ENCODE data around the gene BCAS1. TPM values are rescaled to one million over a fixed set of nuclear protein-coding genes. Genes with fewer than 3 reads are reported as not detected.
A peak's percentile ranks its signal among the peaks of the same experiment; 100 is the strongest.

Gene BCAS1
- total RNA-seq, 1 donor from 2014 or later, result 1.8 TPM

GRCh38 chr20:54102543-54102942 lies 32.1 kb upstream of the BCAS1 start:
- no peak for ATAC-seq

- ATAC-seq, result no peak
These were observed 30.2 kb upstream of the BCAS1 start for GRCh38 chr20:54100563-54100962.

GRCh38 chr20:54099894-54100293 lies 29.5 kb upstream of the BCAS1 start:
- ATAC-seq, result no peak

GRCh38 chr20:54098047-54098446 lies 27.7 kb upstream of the BCAS1 start:
- no peak for ATAC-seq

- ATAC-seq, result peak; percentile 33
These were observed 26.8 kb upstream of the BCAS1 start for GRCh38 chr20:54097236-54097529.

GRCh38 chr20:54095824-54096223 lies 25.4 kb upstream of the BCAS1 start:
- ATAC-seq, result no peak

GRCh38 chr20:54094268-54094580 lies 23.8 kb upstream of the BCAS1 start:
- no peak for ATAC-seq

- no peak for ATAC-seq
These were observed 23.3 kb upstream of the BCAS1 start for GRCh38 chr20:54093423-54094267.

GRCh38 chr20:54092021-54092420 lies 21.6 kb upstream of the BCAS1 start:
- no peak for ATAC-seq

GRCh38 chr20:54091120-54091480 lies 20.7 kb upstream of the BCAS1 start:
- ATAC-seq, result no peak

GRCh38 chr20:54090230-54091119 lies 20.1 kb upstream of the BCAS1 start:
- no peak for ATAC-seq

GRCh38 chr20:54088430-54088829 lies 18.0 kb upstream of the BCAS1 start:
- no peak for ATAC-seq

- ATAC-seq, result no peak
These were observed 16.2 kb upstream of the BCAS1 start for GRCh38 chr20:54086507-54087039.

GRCh38 chr20:54085910-54086309 lies 15.5 kb upstream of the BCAS1 start:
- ATAC-seq, result no peak

- ATAC-seq, result no peak
These were observed 15.0 kb upstream of the BCAS1 start for GRCh38 chr20:54085425-54085824.

GRCh38 chr20:54084727-54085388 lies 14.5 kb upstream of the BCAS1 start:
- no peak for ATAC-seq

GRCh38 chr20:54084193-54084592 lies 13.8 kb upstream of the BCAS1 start:
- ATAC-seq, result no peak

GRCh38 chr20:54083459-54083858 lies 13.1 kb upstream of the BCAS1 start:
- ATAC-seq, result no peak

- no peak for ATAC-seq
These were observed 11.7 kb upstream of the BCAS1 start for GRCh38 chr20:54082100-54082499.

GRCh38 chr20:54079652-54080051 lies 9.3 kb upstream of the BCAS1 start:
- no peak for ATAC-seq

GRCh38 chr20:54078296-54078984 lies 8.0 kb upstream of the BCAS1 start:
- no peak for ATAC-seq

- peak; percentile 75 for ATAC-seq
These were observed 5.9 kb upstream of the BCAS1 start for GRCh38 chr20:54076259-54076658.

- ATAC-seq, result no peak
These were observed 4.9 kb upstream of the BCAS1 start for GRCh38 chr20:54075322-54075721.
